GM21529 (cell line): ENCODE measurements around the gene CD274.
"Not testable (repeated sequence)": the region's sequence is repeated elsewhere in the genome, so short reads cannot be mapped to it uniquely, and the experiment has no call there.

Experiments used
- ATAC-seq: cut with Tn5 transposase; IDR thresholded peaks from one replicate; pipeline ENCODE4 v1.9.1; 2021; ENCODE audit not compliant: unreplicated experiment

Gene CD274

DNA sequence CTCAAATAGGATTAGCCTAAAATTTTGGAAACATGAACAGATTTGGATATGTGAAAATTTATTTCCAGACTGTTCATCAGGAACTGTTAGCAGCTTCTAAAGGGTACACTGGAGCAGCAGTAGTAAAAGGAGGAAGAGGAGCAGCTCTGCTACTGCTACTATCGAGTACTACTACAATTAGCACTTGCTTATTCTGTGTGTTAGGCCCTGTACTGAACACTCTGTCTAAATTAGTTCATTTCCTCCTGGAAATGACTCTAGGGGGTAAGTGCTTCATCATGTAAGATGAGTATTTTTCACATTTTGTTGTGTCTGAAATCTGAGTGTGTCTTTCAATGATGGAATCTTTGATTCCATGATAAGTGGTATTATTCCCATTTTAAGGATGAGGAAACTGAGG, 9.8 kb downstream of the CD274 start:
- no peak for ATAC-seq

- not testable (repeated sequence) for ATAC-seq
These were observed 14.5 kb downstream of the CD274 start for GRCh38 chr9:5464831-5465330.

GRCh38 chr9:5466005-5466404, 15.7 kb downstream of the CD274 start:
- no peak for ATAC-seq

GRCh38 chr9:5466766-5467165, 16.4 kb downstream of the CD274 start:
- ATAC-seq: no peak

DNA sequence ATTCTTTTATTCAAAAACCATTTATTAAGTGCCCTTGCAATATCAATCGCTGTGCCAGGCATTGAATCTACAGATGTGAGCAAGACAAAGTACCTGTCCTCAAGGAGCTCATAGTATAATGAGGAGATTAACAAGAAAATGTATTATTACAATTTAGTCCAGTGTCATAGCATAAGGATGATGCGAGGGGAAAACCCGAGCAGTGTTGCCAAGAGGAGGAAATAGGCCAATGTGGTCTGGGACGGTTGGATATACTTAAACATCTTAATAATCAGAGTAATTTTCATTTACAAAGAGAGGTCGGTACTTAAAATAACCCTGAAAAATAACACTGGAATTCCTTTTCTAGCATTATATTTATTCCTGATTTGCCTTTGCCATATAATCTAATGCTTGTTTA, 18.5 kb downstream of the CD274 start:
- ATAC-seq: no peak

DNA sequence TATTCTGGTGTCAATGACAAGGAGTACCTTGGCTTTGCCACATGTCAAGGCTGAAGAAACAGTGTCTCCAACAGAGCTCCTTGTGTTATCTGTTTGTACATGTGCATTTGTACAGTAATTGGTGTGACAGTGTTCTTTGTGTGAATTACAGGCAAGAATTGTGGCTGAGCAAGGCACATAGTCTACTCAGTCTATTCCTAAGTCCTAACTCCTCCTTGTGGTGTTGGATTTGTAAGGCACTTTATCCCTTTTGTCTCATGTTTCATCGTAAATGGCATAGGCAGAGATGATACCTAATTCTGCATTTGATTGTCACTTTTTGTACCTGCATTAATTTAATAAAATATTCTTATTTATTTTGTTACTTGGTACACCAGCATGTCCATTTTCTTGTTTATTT, 19.8 kb downstream of the CD274 start:
- ATAC-seq: no peak

GRCh38 chr9:5470816-5471215, 20.5 kb downstream of the CD274 start:
- ATAC-seq: no peak

GRCh38 chr9:5475611-5476010, 25.3 kb downstream of the CD274 start:
- not testable (repeated sequence) for ATAC-seq

- ATAC-seq: no peak
These were observed 27.9 kb downstream of the CD274 start for GRCh38 chr9:5478206-5478605.

GRCh38 chr9:5479994-5480694, 29.8 kb downstream of the CD274 start:
- ATAC-seq: peak; percentile 66

GRCh38 chr9:5480919-5481318, 30.6 kb downstream of the CD274 start:
- no peak for ATAC-seq

GRCh38 chr9:5481322-5482040, 31.1 kb downstream of the CD274 start:
- no peak for ATAC-seq

GRCh38 chr9:5482194-5482593, 31.9 kb downstream of the CD274 start:
- ATAC-seq: no peak

DNA sequence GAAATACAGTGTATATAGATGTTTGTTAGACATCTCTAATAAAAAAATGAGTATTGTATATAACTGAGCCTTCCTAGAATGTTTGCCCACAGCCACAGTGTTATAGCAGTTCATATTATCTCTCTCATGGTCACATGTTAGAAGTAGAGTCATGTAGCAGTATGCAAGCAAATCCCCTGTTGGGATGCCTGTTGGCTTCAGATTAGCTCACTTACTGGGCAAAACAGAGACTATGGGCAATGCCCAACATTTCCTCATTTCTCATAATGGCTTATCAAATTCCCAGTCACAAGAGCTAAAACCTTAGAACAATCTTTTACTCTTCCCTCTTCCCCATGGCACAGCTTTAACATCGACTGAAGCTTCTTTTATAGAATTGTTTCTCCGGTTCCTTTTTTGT, 33.0 kb downstream of the CD274 start:
- ATAC-seq: no peak

- ATAC-seq: no peak
These were observed 35.2 kb downstream of the CD274 start for GRCh38 chr9:5485378-5486085.

GRCh38 chr9:5486988-5487387, 36.6 kb downstream of the CD274 start:
- no peak for ATAC-seq

- no peak for ATAC-seq
These were observed 38.1 kb downstream of the CD274 start for GRCh38 chr9:5488221-5489008.

- ATAC-seq: no peak
These were observed 39.5 kb downstream of the CD274 start for GRCh38 chr9:5489630-5490490.

- ATAC-seq: no peak
These were observed 42.8 kb downstream of the CD274 start for GRCh38 chr9:5492965-5493678.
